Stimulated activated CD4-positive, alpha-beta T cell treated with anti-CD3 and anti-CD28 coated beads, Interleukin-1b, Interleukin-23, amount 100 ng/mL, for 1 hour (primary cell): ENCODE data around the gene AP3D1.
"Not testable (repeated sequence)": the region's sequence is repeated elsewhere in the genome, so short reads cannot be mapped to it uniquely, and the experiment has no call there.

Experiments
- DNase-seq, 2 donors: peaks; one replicate each; pipeline ENCODE4 v3.0.0-alpha.2; 2020; ENCODE audit warnings: low read depth in 2 of 2

AP3D1 gene

DNA sequence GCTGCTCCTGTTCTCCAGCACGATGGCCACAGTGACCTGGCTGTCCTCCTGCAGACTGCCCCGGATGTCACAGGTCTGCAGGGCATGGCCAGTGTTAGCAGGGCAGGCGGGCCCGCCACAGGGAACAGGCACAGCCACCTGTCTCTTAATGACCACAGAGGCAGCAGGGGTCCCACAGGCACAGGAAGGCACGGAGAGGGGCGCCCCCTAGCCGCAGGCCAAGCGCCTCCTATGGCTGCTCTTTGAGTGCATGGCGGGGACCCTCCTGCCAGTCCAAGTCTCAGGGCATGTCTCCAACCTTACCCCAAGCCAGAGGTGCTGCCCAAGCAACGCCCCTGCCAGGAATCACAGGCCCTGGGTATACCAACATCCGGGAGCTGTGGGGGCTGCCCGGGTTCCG, 40.5 kb downstream of the AP3D1 start:
- no peak for DNase-seq

DNA sequence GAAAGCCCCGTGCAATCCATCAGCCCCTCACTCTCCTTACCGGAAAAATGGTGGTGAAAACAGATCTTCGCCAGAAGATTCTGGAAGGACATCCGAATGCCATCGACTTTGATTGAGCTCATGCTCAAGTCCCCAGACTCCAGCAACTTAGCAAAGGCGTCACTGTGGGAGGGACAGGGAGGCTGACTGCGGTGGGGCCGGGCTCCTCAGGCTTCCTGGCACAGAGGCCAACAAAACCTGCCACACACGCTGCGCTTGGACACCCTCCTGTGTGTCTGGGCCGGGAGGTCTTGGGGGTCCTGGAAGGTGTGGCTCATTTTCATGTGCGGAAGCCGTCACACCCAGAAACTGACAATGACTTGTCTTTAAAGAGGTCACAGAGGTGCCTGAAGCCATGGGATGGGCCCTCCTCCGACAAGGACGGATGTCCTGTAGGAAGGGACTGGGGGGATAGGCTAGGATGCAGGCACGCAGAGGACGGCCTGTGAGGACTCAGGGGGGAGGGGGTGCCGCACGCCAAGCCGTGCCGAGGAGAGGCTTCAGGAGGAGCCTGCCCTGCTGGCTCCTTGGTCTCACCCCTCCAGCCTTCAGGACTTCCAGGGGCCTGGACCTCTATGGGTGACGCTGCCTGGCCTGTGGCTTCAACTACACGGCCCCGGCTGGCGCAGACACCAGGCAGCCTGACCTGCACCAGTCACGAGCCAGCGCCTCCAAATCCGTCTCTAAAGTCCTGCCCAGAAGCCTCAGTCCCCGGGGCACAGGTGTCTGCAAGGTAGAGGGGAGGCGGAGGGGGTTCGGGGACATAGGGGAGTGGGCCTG, 42.1 kb downstream of the AP3D1 start:
- no peak for DNase-seq

DNA sequence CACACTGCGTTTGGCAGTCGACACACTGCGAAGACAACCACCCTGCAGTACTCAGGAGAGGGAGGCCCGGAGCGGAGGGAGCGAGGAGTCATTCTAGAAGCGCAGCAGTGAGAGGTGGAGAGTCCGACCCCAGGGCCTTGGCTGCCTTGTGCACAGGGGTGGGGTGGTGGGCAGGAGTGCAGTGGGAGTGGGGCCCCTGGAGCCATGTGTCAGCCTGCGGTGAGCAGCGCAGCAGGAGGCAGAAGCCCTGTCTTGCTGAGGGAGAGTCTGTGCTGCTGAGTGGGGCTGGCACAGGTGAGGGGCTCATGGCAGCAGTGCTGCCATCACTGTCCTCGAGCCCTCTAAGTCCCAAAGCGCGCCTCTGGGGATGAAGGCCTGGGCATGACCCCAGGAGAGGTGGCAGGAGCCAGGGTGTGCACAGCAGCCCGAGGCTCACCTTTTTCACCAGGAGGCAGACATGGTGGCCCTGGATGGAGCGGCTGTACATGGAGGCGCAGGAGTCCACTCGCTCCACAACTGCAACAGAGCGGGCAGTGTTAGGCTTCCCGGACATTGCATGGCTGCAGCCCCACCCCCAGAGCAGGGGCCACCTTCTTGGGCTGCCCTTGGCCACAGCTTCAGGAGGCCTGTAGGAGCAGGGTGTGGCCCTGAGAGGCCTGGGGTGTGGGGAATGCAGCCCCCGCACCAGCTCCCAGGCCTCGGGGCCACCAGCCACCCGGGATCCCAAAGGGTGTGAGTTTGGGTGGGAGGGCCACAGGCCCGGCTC, 42.9 kb downstream of the AP3D1 start:
- DNase-seq, result no peak

DNA sequence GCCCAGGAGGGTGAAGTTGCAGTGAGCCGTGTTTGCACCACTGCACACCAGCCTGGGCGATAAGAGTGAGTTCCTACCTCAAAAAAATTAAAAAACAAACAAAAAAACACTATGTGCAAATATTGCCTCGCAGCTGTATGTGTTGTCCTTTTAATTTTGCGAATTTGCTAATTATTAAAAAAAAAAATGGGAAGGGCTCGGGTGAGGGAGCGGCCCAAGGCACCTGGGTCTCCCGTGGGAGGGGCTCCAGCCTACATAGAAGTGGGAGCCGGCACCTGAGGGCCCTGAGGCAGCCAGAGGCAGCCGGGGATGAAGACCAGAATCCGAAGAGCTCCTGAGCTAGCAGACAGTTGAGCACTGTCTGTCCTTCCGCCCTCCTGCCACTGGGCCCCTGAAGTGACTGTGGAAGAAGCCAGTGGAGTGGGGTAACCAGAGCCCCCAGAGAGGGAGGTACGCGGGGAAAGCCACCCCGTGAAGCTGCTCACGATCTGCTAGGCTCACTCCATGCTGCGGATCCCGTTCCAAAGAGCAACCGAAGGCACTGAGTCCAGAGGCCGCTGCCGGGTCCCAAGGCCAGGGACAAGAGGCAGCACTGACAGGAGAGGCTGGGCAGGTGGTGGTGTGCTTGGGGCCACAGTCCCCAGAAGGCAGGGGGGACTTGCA, 48.2 kb downstream of the AP3D1 start:
- no peak for DNase-seq

DNA sequence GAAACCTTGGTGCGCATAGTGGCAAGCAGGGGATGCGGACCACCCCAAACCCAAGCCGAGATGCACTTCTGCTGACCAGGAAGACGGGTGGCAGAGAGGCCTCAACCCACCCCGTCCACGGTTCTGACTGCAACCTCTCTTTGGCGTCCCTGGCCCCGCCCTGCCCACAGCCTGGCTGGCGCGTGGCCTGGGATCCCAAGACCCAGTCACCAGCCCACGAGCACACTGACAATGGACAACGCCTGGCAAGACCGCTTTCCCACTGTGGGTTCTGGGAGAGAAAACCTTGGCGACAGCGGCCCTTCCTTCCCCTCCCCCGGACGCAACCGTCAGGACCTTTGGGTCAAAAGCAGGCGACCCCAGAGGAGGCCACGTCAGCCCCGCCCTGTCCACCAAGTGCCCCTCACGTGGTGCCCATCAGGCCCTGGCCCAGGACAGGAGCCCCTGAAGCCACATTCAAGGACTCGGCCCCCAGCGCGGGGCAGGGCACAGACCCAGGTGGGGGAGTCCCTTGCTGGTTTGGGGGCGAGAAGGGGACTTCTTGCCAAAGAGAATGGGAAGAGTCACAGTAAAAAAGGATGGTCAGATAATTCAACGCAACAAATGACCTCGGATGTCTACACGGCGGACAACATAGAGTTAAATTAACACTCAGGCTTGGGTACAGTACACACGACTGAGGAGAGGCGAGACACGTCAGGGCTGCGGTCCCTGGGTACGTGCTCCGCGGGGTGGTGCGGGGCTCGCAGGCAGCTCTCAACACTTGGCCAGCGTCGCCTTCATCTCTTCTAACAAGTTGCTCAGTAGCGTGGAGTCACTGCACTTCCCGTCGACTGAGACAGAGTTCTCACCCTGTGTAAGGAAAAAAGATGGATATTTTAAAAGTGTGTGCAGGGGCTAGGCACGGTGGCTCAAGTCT, 49.7 kb downstream of the AP3D1 start:
- DNase-seq, result no peak

DNA sequence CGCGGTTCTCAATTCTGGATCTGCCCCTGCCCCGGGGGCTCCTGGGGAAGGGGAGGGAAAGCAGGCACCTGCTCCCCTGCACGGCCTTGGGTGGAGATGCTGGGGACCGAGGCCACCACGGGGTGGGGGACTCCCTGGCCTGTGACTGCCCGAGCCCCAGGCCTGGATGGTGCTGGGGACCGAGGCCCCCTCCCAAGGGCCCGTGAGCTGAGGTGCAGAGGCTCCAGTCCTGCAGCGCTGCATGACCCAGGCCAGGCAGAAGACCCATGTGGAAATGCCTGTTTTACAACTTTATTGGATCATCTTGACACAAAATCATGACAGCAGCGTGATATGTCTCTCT, 50.7 kb downstream of the AP3D1 start:
- DNase-seq, result no peak

DNA sequence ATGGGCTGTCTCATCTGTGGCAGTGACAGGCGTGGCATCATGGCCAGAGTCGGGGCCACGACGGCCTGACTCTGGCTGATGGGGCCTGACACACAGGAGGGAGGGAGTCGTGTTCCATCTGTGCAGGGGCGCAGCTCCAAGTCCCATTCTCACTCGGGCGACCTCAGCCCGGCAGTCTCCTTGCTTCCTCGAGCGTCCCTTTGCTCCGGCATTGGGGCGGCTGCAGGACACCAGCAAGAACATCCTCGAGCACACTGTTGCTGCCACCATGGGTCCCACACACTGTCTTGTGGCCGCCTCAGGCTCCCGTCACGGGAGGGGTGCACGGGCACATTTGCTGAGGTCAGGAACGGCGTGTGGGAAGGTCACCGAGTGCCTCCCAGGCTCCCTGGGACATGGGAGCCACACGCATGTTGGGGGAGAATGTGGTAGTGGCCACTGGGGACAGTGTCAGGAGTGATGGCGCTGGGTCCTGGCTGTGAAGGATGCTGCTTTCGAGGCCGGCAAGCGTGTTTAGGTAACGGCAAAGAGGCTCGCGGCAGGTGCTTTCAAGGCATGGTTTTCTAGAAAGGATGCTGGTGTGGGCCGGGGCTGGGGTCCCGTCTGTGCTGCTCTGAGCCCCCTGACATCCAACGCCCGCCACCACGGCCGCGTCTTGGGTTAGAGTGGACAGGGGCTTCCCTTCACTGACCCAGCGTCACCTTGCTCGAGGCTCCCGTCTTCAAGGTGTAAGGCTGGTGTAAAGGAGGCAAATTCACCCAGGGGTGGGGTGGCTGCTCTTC, 51.2 kb downstream of the AP3D1 start:
- no peak for DNase-seq

DNA sequence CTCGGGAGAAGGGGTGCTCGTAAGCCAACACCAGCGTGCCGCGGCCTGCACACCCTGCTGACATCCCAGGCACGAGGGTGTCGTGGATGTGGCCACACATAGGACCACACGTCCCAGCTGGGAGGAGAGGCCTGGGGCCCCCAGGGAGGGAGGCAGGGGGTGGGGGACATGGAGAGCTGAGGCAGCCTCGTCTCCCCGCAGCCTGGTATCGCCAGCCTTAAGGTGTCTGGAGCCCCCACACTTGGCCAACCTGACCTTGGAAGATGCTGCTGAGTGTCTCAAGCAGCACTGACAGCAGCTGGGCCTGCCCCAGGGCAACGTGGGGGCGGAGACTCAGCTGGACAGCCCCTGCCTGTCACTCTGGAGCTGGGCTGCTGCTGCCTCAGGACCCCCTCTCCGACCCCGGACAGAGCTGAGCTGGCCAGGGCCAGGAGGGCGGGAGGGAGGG, 52.3 kb downstream of the AP3D1 start:
- DNase-seq, result no peak

DNA sequence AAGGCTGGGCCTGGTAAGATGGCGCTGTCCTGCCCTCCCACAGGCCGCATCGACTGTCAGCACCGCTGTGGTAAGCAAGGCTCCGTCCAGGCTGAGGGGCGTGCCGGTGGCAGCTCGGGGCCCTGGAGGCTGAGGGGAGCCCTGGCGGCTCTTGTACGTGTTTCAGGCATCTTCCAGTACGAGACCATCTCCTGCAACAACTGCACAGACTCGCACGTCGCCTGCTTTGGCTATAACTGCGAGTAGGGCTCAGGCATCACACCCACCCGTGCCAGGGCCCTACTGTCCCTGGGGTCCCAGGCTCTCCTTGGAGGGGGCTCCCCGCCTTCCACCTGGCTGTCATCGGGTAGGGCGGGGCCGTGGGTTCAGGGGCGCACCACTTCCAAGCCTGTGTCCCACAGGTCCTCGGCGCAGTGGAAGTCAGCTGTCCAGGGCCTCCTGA, 53.5 kb downstream of the AP3D1 start:
- no peak for DNase-seq

DNA sequence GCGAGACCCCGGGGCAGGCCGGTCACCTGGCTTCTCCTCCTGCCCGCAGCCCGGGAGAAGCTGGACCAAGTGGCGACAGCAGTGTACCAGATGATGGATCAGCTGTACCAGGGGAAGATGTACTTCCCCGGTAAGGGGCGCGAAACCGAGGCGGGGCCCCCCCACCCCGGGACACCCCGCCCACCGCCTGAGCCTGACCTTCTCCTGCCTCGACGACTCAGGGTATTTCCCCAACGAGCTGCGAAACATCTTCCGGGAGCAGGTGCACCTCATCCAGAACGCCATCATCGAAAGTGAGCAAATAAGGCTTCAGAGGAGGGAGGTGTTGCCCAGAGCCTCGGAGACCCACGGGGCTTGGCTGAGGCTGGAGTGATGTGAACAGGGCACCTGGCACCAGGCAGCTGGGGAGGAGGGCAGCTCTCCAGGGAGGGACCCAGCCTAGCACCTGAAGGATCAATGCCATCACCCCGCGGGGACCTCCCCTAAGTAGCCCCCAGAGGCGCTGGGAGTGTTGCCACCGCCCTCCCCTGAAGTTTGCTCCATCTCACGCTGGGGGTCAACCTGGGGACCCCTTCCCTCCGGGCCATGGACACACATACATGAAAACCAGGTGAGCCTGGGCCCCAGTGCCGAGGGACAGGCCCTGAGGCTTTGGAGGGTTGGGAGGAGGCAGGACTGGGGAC, 54.0 kb downstream of the AP3D1 start:
- no peak for DNase-seq

DNA sequence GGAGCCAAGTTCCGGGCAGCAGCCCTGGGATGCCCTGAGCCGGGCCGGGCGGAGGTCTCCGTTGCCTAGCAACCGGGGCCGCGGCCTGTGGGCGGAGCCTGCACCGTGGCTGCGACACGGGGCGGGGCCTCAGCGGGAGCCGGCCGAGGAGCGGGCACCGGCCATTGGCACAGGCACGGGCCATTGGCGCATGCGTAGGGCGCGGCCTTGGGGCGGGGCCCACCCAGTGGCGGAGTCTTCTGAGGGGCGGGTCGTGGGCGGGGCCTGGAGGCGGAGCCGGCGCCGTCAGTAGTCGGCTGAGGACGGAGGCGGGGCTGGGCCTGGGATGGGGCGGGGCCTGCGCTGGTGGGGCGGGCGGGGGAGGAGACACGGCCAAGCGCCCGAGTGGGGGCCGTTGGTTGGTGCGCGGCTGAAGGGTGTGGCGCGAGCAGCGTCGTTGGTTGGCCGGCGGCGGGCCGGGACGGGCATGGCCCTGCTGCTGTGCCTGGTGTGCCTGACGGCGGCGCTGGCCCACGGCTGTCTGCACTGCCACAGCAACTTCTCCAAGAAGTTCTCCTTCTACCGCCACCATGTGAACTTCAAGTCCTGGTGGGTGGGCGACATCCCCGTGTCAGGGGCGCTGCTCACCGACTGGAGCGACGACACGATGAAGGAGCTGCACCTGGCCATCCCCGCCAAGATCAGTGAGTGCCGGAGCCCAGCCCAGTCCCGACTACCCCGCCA, 54.7 kb downstream of the AP3D1 start, which contains the start of gene IZUMO4:
IZUMO4 (plus strand) TSS at position 436 of the 723 bp plus-strand sequence; CDS start at position 467, 31 bp downstream.
- peak; percentile 100 for DNase-seq

DNA sequence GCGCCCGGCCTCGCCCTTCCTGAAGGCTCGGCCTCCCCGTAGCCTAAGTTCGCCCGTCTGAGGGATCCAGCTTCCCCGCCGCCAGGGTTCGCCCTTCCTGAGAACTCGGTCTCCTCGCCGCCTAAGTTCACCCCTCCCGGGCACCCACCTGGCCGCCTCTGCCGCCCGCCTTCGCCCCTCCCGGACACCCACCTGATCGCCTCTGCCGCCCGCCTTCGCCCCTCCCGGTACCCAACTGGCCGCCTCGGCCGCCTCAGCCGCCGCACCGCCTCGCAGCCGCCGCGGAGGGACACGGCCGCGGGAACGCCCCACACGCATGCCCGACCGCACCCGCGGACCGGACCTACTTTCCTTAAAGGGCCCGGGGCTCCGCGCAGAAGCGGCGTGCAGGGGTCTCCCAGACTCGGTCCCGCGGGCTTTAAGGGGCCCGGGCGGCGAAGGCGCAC, 55.3 kb downstream of the AP3D1 start, which contains the start of gene MOB3A:
MOB3A (minus strand) TSS at position 293 of the 446 bp plus-strand sequence. CDS start 17,766 bp downstream, outside the sequence.
- peak; percentile 68 to 72 for DNase-seq

DNA sequence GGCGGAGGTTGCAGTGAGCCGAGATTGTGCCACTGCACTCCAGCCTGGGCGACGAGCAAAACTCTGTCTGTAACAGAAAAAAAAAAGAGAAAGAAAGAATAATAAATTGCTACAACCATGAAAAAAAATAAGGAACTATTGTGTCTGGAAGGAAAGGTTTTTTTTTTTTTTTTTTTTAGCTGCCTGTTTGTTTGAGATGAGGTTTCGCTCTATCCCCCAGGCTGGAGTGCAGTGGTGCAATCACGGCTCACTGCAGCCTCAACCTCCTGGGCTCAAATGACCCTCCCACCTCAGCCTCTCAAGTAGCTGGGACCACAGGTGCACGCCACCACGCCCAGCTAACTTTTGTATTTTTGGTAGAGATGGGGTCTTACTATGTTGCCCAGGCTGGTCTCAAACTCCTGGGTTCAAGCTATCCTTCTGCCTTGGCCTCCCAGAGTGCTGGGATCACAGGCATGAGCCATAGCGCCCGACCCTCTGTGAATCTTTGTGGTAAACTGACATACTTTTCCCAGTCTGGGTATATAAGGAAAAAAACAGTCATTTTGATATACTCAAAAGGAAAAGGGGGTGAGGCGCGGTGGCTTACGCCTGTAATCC, 59.3 kb downstream of the AP3D1 start:
- not testable (repeated sequence) for DNase-seq

DNA sequence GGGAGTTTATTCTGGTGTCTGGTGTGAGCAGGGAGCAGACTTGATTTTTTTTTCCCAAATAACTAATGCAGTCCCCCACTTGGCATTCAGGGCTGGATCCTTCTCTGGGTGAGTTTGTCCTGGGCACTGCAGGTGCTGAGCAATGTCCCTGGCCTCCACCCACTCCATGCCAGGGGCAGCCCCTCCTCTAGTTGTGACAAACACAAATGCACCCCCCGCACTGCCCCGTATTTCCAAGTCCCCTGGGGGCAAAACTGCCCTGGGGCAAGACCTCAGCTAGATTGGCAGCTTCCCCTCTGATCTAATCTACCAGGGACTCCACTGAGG, 61.7 kb downstream of the AP3D1 start:
- no peak for DNase-seq

DNA sequence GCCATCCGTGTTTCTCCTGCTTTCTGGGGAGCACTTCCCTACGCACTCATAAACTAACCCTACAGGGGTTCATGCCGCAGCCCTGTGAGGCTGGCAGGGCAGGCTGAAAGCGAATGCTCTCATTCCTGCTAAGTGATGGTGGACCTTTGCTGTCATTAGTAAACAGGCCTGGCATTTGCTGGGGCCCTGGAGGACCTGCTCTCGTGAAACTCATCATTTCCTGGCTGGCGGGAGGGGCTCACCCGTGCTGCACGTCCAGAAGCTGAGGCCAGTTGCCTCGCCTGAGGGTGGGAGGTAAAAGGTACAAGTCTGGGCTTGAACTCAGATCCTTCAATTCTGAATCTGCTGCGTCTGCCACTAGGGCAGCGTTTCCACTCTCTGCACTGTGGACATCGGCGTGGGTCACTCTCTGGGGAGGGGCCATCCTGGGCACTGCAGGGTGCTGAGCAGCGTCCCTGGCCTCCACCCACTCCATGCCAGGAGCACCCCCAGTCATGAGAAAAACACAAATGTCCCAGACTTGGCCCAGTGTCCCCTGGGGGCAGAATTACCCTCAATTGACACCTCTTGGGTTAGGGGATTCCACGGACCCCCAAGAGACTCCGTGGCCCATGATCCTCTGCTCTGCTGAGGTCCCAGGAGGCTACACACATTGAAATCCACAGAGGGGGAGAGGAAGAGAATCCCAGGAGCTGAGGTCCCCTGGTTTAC, 62.2 kb downstream of the AP3D1 start:
- no peak for DNase-seq

DNA sequence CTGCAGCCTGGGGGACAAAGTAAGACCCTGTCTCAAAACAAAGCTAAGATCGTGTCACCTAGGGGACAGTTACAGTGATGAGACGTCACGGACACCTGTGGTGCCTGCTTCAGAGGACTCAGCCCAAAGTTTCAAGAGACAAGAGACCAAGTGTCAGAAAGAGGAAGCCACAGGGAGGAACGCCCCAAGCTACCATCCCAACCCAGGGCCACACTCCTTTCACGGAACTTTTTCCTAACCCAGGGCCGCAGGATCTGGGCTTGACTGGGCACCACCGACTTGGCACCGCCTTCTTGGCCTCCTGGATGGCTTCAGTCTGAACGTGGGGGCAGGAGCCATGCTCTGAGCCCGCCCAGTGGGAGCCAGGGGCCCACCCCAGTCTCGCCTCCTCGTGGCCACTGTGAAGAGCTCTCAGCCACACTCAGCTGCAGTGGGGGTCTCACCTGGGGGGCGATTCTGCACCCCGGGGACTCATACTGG, 63.7 kb downstream of the AP3D1 start:
- no peak for DNase-seq

DNA sequence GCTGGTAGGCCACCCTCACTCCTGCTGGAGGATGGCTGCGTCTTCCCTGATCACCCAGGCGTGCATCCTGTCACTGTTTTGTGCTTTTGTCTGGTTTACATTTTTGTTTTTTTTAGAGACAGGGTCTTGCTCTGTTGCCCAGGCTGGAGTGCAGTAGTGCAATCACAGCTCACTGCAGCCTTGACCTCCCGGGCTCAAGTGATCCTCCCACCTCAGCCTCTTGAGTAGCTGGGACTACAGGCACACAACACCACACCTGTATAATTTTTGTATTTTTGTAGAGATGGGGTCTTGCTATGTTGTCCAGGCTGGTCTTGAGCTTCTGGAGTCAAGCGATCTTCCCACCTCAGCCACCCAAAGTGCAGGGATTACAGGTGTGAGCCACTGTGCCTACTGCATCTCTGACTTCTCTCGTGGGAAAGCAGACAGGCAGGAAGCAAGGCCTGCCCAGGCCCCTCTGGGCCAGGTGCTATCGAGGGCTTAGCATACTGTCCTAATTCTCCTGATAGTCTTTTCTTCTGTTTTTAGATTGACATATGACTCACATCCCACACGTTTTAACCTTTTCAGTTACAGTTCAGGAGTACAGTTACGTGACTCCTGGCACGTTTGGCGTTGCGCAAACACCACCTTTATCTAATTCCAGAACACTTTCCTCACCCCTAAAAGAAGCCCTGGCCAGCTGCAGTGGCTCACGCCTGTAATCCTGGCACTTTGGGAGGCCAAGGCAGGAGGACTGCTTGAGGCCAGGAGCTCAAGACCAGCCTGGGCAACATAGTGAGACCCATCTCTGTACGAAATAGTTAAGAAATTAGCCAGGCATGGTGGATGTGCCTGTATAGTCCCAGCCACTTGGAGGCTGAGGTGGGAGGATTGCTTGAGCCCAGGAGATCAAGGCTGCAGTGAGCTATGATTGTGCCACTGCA, 64.4 kb downstream of the AP3D1 start:
- not testable (repeated sequence) for DNase-seq
